Measurements from ENCODE around the gene ACTL7B.

DNA sequence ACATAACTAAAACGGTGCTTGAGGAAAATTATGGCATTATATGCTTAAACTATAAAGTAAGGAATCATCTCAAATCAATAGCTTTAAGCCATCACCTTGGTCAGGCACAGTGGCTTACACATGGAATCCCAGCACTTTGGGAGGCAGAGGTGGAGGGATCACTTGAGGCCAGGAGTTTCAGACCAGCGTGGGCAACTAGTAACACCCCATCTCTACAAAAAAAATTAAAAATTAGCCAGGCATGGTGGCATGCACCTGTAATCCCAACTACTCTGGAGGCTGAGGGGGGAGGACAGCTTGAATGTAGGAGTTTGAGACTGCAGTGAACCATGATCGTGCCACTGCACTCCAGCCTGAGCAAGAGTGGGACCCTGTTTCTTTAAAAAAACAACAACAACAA, 28.9 kb upstream of the ACTL7B start:
- TF ChIP-seq EZH2 (IDR thresholded peaks at IDR 0.05; ENCODE audit: insufficient read depth, poor library complexity, severe bottlenecking), result no peak
- TF ChIP-seq EZH2phosphoT487 (IDR thresholded peaks at IDR 0.05; ENCODE audit: insufficient read depth, low read depth), result no peak

All from GM23248 (cell line).